GM10266 (cell line): Measurements from ENCODE around the gene NIBAN1.
A peak's percentile ranks its signal among the peaks of the same experiment; 100 is the strongest.

Source experiments
- DNase-seq: peaks from one replicate; pipeline ENCODE4 v3.0.0; 2012; ENCODE audit errors: extremely low spot score
- CTCF ChIP-seq: IDR thresholded peaks from 2 replicates; pipeline ENCODE4 v1.5.1; 2012; ENCODE audit warnings: mild to moderate bottlenecking, low read depth; ENCODE audit not compliant: control insufficient read depth, insufficient read depth; ENCODE audit errors: missing control alignments

Gene NIBAN1

GRCh38 chr1:184941735-184942134 is 32.6 kb downstream of the NIBAN1 start:
- no peak for TF ChIP-seq CTCF
- peak; percentile 19 for DNase-seq

- no peak for DNase-seq
- TF ChIP-seq CTCF = no peak
Observed at GRCh38 chr1:184941410-184941733, 32.9 kb downstream of the NIBAN1 start.

- no peak for DNase-seq
- TF ChIP-seq CTCF = no peak
Observed at GRCh38 chr1:184940694-184941409, 33.5 kb downstream of the NIBAN1 start.

DNA sequence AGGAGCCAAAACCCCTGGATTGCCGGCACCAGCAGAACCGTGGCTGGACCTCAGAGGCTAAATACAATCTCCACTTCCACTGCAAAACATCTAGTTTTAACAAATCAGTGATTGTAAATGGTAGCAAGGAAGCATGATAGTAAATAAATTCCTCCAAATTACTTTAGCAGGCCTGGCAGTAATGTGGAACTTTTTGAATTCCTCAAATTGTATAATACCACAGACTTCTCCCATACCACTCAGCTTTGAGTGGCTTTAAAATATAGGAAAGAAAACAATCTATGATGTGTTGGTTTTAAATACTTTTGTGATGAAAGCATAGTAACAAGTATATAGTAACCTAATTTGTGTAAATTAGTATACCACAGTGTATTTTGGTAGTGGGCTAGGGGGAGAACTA is 34.1 kb downstream of the NIBAN1 start:
- DNase-seq = no peak
- TF ChIP-seq CTCF = no peak

GRCh38 chr1:184937729-184938128 is 36.6 kb downstream of the NIBAN1 start:
- no peak for TF ChIP-seq CTCF
- no peak for DNase-seq

- DNase-seq = no peak
- no peak for TF ChIP-seq CTCF
Observed at GRCh38 chr1:184935920-184936798, 38.1 kb downstream of the NIBAN1 start.

DNA sequence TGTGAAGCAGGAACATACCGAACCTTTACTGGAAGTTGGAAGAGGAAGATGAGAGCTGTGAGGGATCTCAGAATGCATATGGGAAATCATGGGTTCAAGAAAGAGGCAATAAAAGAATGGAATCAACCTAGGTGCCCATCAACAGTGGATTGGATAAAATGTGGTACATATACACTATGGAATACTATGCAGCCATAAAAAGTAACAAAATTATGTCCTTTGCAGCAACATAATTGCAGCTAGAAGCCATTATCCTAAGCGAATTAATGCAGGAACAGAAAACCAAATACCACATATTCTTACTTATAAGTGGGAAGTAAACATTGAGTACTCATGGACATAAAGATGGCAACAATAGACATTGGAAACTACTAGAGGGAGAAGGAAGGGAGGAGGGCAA is 40.4 kb downstream of the NIBAN1 start:
- TF ChIP-seq CTCF = no peak

More for the DNA sequence above, 40.4 kb downstream of the NIBAN1 start:
- DNase-seq = no peak
